Neuronal stem cell (in vitro differentiated cells): ENCODE measurements around the gene RALGPS1.
A peak's percentile ranks its signal among the peaks of the same experiment; 100 is the strongest.

Source experiments
- DNase-seq: peaks from one replicate; pipeline ENCODE4 v3.0.0-alpha.2; 2013; ENCODE audit warnings: low spot score
- H2AFZ ChIP-seq: one replicate; pipeline ENCODE4 v1.6.1; 2013; ENCODE audit warnings: mild to moderate bottlenecking, low read length, inconsistent platforms
- H2AK5ac ChIP-seq: 2 replicates; pipeline ENCODE4 v1.6.1; 2013; ENCODE audit warnings: low read depth, mild to moderate bottlenecking, inconsistent platforms, low read length, moderate library complexity, mixed read lengths
- H2BK120ac ChIP-seq: 2 replicates; pipeline ENCODE4 v1.6.1; 2013; ENCODE audit warnings: low read depth, mild to moderate bottlenecking, inconsistent platforms, low read length, moderate library complexity, mixed read lengths
- H2BK12ac ChIP-seq: one replicate; pipeline ENCODE4 v1.6.1; 2013; ENCODE audit warnings: low read length, inconsistent platforms
- H2BK15ac ChIP-seq: 2 replicates; pipeline ENCODE4 v1.6.1; 2013; ENCODE audit warnings: mild to moderate bottlenecking, low read length, inconsistent platforms, mixed read lengths
- H2BK5ac ChIP-seq: one replicate; pipeline ENCODE4 v1.6.1; 2013; ENCODE audit warnings: inconsistent platforms, mild to moderate bottlenecking, low read length, moderate library complexity
- H3K14ac ChIP-seq: one replicate; pipeline ENCODE4 v1.6.1; 2013; ENCODE audit warnings: low read length, inconsistent platforms
- H3K18ac ChIP-seq: 2 replicates; pipeline ENCODE4 v1.6.1; 2013; ENCODE audit warnings: low read length, inconsistent platforms
- H3K23ac ChIP-seq: 2 replicates; pipeline ENCODE4 v1.6.1; 2013; ENCODE audit warnings: low read depth, mild to moderate bottlenecking, mixed read lengths, low read length, inconsistent platforms; ENCODE audit not compliant: poor library complexity
- H3K27ac ChIP-seq: replicated peaks from 3 replicates; pipeline ENCODE4 v1.5.1; 2013; ENCODE audit warnings: low read length, inconsistent platforms
- H3K27me3 ChIP-seq, 3 experiments: 2 replicates each; pipeline ENCODE4 v1.6.1; 2013; ENCODE audit warnings: low read length in 3 of 3, mild to moderate bottlenecking in 2 of 3, inconsistent platforms in 1 of 3, low read depth in 1 of 3, mixed read lengths in 1 of 3, moderate library complexity in 1 of 3; ENCODE audit not compliant: control insufficient read depth in 3 of 3, insufficient read depth in 3 of 3
- H3K36me3 ChIP-seq, 2 donors: replicated peaks in 1 of 2; 2 replicates each; pipeline ENCODE4 v1.6.1; 2013; ENCODE audit warnings: low read length in 2 of 2; ENCODE audit not compliant: control insufficient read depth in 2 of 2, insufficient read depth in 2 of 2
- H3K4ac ChIP-seq: 2 replicates; pipeline ENCODE4 v1.6.1; 2013; ENCODE audit warnings: inconsistent platforms, mild to moderate bottlenecking, low read length, moderate library complexity
- H3K4me1 ChIP-seq, 2 donors: 1 replicate in 1 of 2; 2 replicates in 1 of 2; pipeline ENCODE4 v1.6.1; 2013; ENCODE audit warnings: low read length in 2 of 2, low read depth in 1 of 2; ENCODE audit not compliant: control insufficient read depth in 2 of 2, insufficient read depth in 1 of 2
- H3K4me2 ChIP-seq: one replicate; pipeline ENCODE4 v1.6.1; 2013; ENCODE audit warnings: mild to moderate bottlenecking, low read length, inconsistent platforms; ENCODE audit not compliant: insufficient read depth, poor library complexity, severe bottlenecking
- H3K4me3 ChIP-seq, 2 donors: 2 replicates each; pipeline ENCODE4 v1.5.1; 2013; ENCODE audit warnings: low read length in 2 of 2, mild to moderate bottlenecking in 2 of 2, inconsistent platforms in 1 of 2, moderate library complexity in 1 of 2
- H3K79me1 ChIP-seq: one replicate; pipeline ENCODE4 v1.6.1; 2013; ENCODE audit warnings: low read depth, mild to moderate bottlenecking, inconsistent platforms, low read length, moderate library complexity
- H3K9ac ChIP-seq: one replicate; pipeline ENCODE4 v1.6.1; 2013; ENCODE audit warnings: mild to moderate bottlenecking, low read depth, low read length, inconsistent platforms; ENCODE audit not compliant: poor library complexity
- H3K9me3 ChIP-seq, 2 donors: replicated peaks in 1 of 2; 2 replicates each; pipeline versions ENCODE3 to v1.6.1; 2013; ENCODE audit warnings: low read length in 2 of 2, mild to moderate bottlenecking in 2 of 2, inconsistent platforms in 1 of 2, low read depth in 1 of 2, mixed read lengths in 1 of 2, moderate library complexity in 1 of 2; ENCODE audit not compliant: control insufficient read depth in 2 of 2, insufficient read depth in 1 of 2
- H4K8ac ChIP-seq: one replicate; pipeline ENCODE4 v1.6.1; 2013; ENCODE audit warnings: low read depth, mild to moderate bottlenecking, inconsistent platforms, low read length, moderate library complexity
- H4K91ac ChIP-seq: one replicate; pipeline ENCODE4 v1.6.1; 2013; ENCODE audit warnings: low read length, low read depth, mild to moderate bottlenecking, inconsistent platforms; ENCODE audit not compliant: poor library complexity
- WGBS, 2 donors: extraction: QIAGEN DNeasy Blood & Tissue Kit; methylation state at CpG; one replicate each; pipeline ENCODE4 v1.1.7; 2013; ENCODE audit warnings: missing lambda C conversion rate in 2 of 2, mixed read lengths in 1 of 2; ENCODE audit not compliant: insufficient read length in 2 of 2, insufficient replicate concordance in 1 of 2; ENCODE audit errors: extremely low coverage in 2 of 2; 5-methylcytosine and 5-hydroxymethylcytosine counted together

RALGPS1 gene

DNA sequence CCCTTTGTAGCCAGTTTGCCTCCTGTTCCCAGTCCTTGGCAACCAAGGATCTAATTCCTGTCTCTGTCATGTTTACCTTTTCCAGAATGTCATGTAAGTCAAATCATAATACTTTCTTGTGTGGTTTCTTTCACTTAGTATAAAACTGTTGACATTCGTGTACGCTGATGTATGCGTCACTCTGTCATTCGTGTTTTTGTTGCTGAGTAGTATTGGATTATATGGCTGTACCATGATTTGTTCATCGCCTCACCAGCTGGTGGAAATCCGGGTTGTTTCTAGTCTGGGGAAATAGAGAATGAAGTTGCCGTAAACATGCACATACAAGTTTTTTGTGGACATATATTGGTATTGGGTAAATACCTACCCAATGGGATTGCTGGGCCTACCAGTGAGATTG, 110.5 kb downstream of the RALGPS1 start:
- H3K79me1 ChIP-seq = no peaks in the 10 kb centered on the region
- H3K4me1 ChIP-seq = peaks cover 0 to 8% of the 10 kb centered on the region in 2 donors
- H3K27ac ChIP-seq = no peak overlapping the region
- no peak overlapping the region for H4K91ac ChIP-seq
- no peak overlapping the region for H2BK5ac ChIP-seq
- no peak overlapping the region for H3K4me3 ChIP-seq
- H4K8ac ChIP-seq = no peak overlapping the region
- no peaks in the 10 kb centered on the region for H3K27me3 ChIP-seq
- H2AK5ac ChIP-seq = no peak overlapping the region
- no peaks in the 10 kb centered on the region for H3K9me3 ChIP-seq
- H3K4me2 ChIP-seq = no peak overlapping the region
- H2BK12ac ChIP-seq = no peak overlapping the region
- no peak overlapping the region for H2BK120ac ChIP-seq
- H3K14ac ChIP-seq = no peak overlapping the region
- no peak overlapping the region for H3K4ac ChIP-seq
- no peak overlapping the region for H3K9ac ChIP-seq
- no peak overlapping the region for H3K18ac ChIP-seq
- WGBS, 2 donors = no CpG with 5 or more reads among the region's 7 CpGs
- no peak overlapping the region for H2AFZ ChIP-seq
- no peak overlapping the region for H3K23ac ChIP-seq
- no peaks in the 10 kb centered on the region for H3K36me3 ChIP-seq
- no peak overlapping the region for H2BK15ac ChIP-seq
- no peak for DNase-seq

DNA sequence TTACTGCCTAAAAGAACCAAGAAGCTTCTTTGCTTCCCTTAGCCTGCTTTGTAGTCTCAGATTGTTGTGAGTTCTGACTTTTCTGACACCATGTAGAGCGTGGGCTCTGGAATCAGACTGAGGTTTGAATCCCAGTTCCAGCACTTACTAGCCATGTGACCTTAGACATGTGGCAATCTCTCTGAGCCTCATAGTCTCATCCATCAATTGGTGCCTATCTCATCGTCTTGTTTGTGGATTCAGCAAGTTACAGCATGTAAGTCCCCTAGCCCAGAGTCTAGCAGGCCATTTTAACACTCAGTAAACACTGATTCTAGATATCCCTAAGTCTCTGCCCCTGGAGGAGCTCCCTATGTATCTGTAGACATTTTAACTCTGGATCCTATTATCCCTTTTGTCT, 113.1 kb downstream of the RALGPS1 start:
- Histone ChIP-seq H3K4ac (no peak overlapping the region), H4K8ac (no peak overlapping the region), H2BK5ac (no peak overlapping the region), H3K27ac (no peak overlapping the region), H3K27me3 (no peaks in the 10 kb centered on the region), H3K4me1 (peaks cover 0 to 3% of the 10 kb centered on the region in 2 donors), H3K79me1 (no peaks in the 10 kb centered on the region), H2BK12ac (no peak overlapping the region), H3K14ac (no peak overlapping the region), H2AFZ (no peak overlapping the region), H3K18ac (no peak overlapping the region), H2BK15ac (no peak overlapping the region), H3K4me3 (no peak overlapping the region), H3K9ac (no peak overlapping the region), H3K4me2 (no peak overlapping the region), H3K23ac (no peak overlapping the region), H4K91ac (no peak overlapping the region), H3K36me3 (no peaks in the 10 kb centered on the region), H2BK120ac (no peak overlapping the region), H3K9me3 (no peaks in the 10 kb centered on the region), H2AK5ac (no peak overlapping the region)
- no CpG with 5 or more reads among the region's 2 CpGs for WGBS, 2 donors
- no peak for DNase-seq

DNA sequence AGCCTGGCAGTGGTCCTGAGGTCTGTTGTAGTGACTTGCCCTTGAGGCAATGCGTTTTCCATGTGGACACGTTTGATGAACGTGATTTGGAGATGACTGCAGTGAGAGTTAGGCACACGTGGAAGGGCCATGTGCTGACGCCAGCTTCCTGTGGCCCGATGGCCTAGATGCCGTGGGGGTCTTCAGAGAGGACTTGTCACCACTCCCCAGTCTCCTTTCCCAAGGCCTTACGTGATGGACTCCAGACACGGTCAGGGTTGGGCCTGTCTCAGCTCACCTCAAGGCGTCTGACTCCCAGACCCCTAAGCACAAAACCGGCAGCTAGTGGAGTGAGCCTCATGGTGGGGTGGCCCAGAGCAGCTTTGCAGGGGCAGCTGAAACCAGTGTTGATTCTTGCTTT, 115.0 kb downstream of the RALGPS1 start:
- no peak overlapping the region for H3K4ac ChIP-seq
- H3K14ac ChIP-seq = peak overlapping the region; percentile 92
- H2AFZ ChIP-seq = no peak overlapping the region

DNA sequence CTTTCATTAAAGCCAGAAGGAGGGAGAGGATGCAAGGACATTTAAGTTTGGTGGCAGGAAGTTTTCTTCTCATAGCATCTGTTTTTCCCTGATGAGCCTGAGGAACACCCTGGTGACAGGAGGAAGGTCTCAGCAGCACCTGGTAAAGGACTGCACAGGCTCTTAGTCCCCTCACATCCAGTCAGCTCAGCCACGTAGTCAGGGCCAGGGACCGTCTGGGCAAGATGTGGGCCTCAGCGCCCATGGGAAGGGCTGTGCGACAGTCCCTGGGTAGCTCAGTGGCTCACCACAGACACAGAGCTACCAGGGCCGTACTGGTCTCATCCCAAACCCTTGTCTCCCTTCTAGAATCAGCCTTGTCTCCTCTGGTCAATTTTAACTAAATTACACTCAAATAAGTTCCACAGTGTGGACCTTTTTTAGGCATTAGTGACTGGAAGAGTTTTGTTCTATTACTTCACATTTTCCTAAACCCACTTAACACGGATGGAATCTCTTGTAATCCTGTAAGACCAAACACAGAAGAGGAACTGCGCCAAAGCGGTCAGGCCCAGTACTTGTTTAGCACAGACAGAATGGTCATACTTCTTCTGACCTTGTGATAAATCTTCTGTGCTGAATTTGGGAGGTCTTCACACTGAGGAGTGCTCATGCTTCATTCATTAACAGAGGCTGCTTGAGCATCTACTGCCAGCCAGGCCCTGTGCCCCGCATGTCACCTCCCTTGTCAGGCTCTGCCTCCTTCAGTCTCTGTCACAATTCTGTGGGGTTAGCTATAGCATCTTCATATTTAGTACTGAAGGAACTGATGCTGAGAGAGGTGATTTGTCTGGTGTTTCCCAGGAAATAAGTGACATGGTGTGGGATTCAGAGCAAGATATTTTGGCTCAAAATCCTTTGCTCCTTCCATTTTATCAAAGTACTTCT, 116.5 kb downstream of the RALGPS1 start:
- no peak overlapping the region for H2AFZ ChIP-seq
- DNase-seq = no peak
- H3K4me2 ChIP-seq = no peak overlapping the region
- no peak overlapping the region for H4K8ac ChIP-seq
- H2BK15ac ChIP-seq = no peak overlapping the region
- no peak overlapping the region for H2AK5ac ChIP-seq
- no peak overlapping the region for H3K4me3 ChIP-seq
- no peak overlapping the region for H3K4ac ChIP-seq
- WGBS, 2 donors = no CpG with 5 or more reads among the region's 9 CpGs
- no peaks in the 10 kb centered on the region for H3K27me3 ChIP-seq
- H2BK5ac ChIP-seq = no peak overlapping the region
- no peaks in the 10 kb centered on the region for H3K36me3 ChIP-seq
- no peak overlapping the region for H3K14ac ChIP-seq
- H3K27ac ChIP-seq = no peak overlapping the region
- H3K4me1 ChIP-seq = peaks cover 3 to 4% of the 10 kb centered on the region in 2 donors
- H2BK120ac ChIP-seq = no peak overlapping the region
- no peak overlapping the region for H4K91ac ChIP-seq
- no peak overlapping the region for H2BK12ac ChIP-seq
- no peaks in the 10 kb centered on the region for H3K79me1 ChIP-seq
- no peak overlapping the region for H3K23ac ChIP-seq
- no peak overlapping the region for H3K9ac ChIP-seq
- H3K18ac ChIP-seq = no peak overlapping the region
- H3K9me3 ChIP-seq = no peaks in the 10 kb centered on the region

More for the DNA sequence above, 115.0 kb downstream of the RALGPS1 start:
- no peak for DNase-seq
- Histone ChIP-seq H3K4me3 (peak overlapping the region in 1 of 2 donors; percentile 7), H4K8ac (no peak overlapping the region), H2AK5ac (peak overlapping the region; percentile 13), H3K36me3 (no peaks in the 10 kb centered on the region), H3K9me3 (no peaks in the 10 kb centered on the region), H3K9ac (peak overlapping the region; percentile 39), H3K4me1 (peaks cover 3 to 4% of the 10 kb centered on the region in 2 donors), H3K18ac (no peak overlapping the region), H3K79me1 (no peaks in the 10 kb centered on the region), H2BK15ac (peak overlapping the region; percentile 28), H2BK12ac (no peak overlapping the region), H2BK120ac (no peak overlapping the region), H2BK5ac (no peak overlapping the region), H3K23ac (peak overlapping the region; percentile 83), H3K27ac (no peak overlapping the region), H3K27me3 (no peaks in the 10 kb centered on the region), H3K4me2 (no peak overlapping the region), H4K91ac (no peak overlapping the region)
- no CpG with 5 or more reads among the region's 11 CpGs for WGBS, 2 donors
